ENCODE measurements around the gene MYL5. TPM values are rescaled to one million over a fixed set of nuclear protein-coding genes. Genes with fewer than 3 reads are reported as not detected.

MYL5 gene
- total RNA-seq, 2 donors from 2014 or later: 14.6 to 25.7 TPM

- Histone ChIP-seq H3K27ac (no peak overlapping the region), H3K27me3 (replicated peaks; ENCODE audit: insufficient read depth) (peaks cover 2% of the 10 kb centered on the region), H3K9me3 (no peaks in the 10 kb centered on the region), H3K4me1 (replicated peaks) (no peaks in the 10 kb centered on the region), H3K36me3 (no peaks in the 10 kb centered on the region), H3K4me3 (no peak overlapping the region)
- no peak for TF ChIP-seq CTCF (IDR thresholded peaks at IDR 0.05)
- no peak for TF ChIP-seq POLR2AphosphoS5 (IDR thresholded peaks at IDR 0.05)
- no peak for TF ChIP-seq POLR2A (IDR thresholded peaks at IDR 0.05)
- WGBS: 55% methylated on average over 16 of the region's 17 CpGs
- no peak for DNase-seq (ENCODE audit: low spot score)
- intact Hi-C loops (cut with DNase I): no loop called here
These were observed 19.4 kb upstream of the MYL5 start for GRCh38 chr4:654871-655463.

GRCh38 chr4:655464-656151, 18.7 kb upstream of the MYL5 start:
- Histone ChIP-seq H3K36me3 (no peaks in the 10 kb centered on the region), H3K9me3 (no peaks in the 10 kb centered on the region), H3K27ac (no peak overlapping the region), H3K4me3 (no peak overlapping the region), H3K4me1 (replicated peaks) (no peaks in the 10 kb centered on the region), H3K27me3 (replicated peaks; ENCODE audit: insufficient read depth) (no peaks in the 10 kb centered on the region)
- TF ChIP-seq POLR2A (IDR thresholded peaks at IDR 0.05): no peak
- no peak for TF ChIP-seq POLR2AphosphoS5 (IDR thresholded peaks at IDR 0.05)
- TF ChIP-seq CTCF (IDR thresholded peaks at IDR 0.05): no peak
- WGBS: 67% methylated on average over 23 of the region's 26 CpGs
- intact Hi-C loops (cut with DNase I): no loop called here
- DNase-seq (ENCODE audit: low spot score): no peak

GRCh38 chr4:656436-657337, 17.7 kb upstream of the MYL5 start:
- no peak overlapping the region for H3K4me3 ChIP-seq
- no peaks in the 10 kb centered on the region for H3K9me3 ChIP-seq
- TF ChIP-seq CTCF (IDR thresholded peaks at IDR 0.05) (no peak), POLR2A (IDR thresholded peaks at IDR 0.05) (no peak), POLR2AphosphoS5 (IDR thresholded peaks at IDR 0.05) (no peak)
- intact Hi-C loops (cut with DNase I): no loop called here
- H3K27ac ChIP-seq: no peak overlapping the region
- no peaks in the 10 kb centered on the region for H3K4me1 ChIP-seq (replicated peaks)
- WGBS: 58% methylated on average over 56 of the region's 58 CpGs
- no peak for DNase-seq (ENCODE audit: low spot score)
- no peaks in the 10 kb centered on the region for H3K27me3 ChIP-seq (replicated peaks; ENCODE audit: insufficient read depth)
- H3K36me3 ChIP-seq: no peaks in the 10 kb centered on the region

GRCh38 chr4:657338-657833, 17.0 kb upstream of the MYL5 start:
- Histone ChIP-seq H3K9me3 (no peaks in the 10 kb centered on the region), H3K4me1 (replicated peaks) (no peaks in the 10 kb centered on the region), H3K27me3 (replicated peaks; ENCODE audit: insufficient read depth) (no peaks in the 10 kb centered on the region), H3K36me3 (no peaks in the 10 kb centered on the region), H3K27ac (no peak overlapping the region), H3K4me3 (no peak overlapping the region)
- 75% methylated on average over 17 of the region's 23 CpGs for WGBS
- TF ChIP-seq POLR2AphosphoS5 (IDR thresholded peaks at IDR 0.05) (no peak), CTCF (IDR thresholded peaks at IDR 0.05) (no peak), POLR2A (IDR thresholded peaks at IDR 0.05) (no peak)
- intact Hi-C loops (cut with DNase I): no loop called here
- DNase-seq (ENCODE audit: low spot score): no peak
